ENCODE results near the gene LMNTD1. TPM values are rescaled to one million over a fixed set of nuclear protein-coding genes. Genes with fewer than 3 reads are reported as not detected.
"Not testable (repeated sequence)": the region's sequence is repeated elsewhere in the genome, so short reads cannot be mapped to it uniquely, and the experiment has no call there.

The LMNTD1 gene, protein sequence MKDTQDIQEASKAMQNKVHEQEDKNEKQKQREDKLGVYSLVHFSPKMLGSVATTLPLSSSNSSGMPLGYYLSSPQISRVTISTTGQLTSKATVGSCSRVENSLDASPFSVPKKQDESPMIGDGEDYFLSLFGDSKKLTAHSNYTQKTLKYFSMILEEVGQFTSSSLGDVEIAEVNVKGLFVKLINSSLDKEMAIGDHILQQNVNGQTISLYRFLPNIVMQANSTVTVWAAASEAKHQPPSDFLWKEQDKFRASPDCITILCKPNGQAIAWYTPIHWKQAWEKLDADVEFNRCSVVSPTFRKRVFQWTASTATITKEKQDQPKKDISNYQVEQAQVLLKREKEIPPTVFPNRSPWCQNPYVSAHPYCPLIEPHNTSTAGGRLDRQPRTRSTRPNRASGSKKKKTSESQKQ
- 2.8 TPM in 1 of 2 replicates, not detected in the other for total RNA-seq (2014; rRNA removed; shearing (Covaris generic))

DNA sequence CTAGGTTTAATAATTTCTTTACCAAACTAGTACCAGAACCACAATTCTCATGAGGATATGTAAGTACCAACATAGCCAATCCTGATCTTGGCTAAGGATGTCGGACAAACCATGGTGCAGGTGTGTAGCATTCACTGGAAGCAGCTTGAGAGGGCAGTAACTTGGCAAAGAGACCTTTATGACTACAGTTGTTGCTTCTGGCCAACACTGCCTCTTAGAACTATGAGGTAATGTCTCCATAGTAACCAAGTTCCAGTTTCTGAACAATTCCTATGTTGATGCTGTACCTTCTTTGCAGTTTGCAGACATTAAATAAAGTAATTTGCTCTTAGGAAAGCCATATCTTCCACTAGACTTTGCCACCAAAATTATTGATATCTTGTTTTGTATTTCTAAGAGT is at the start of gene LMNTD1:
Gene LMNTD1 (minus strand): TSS at position 186 of the 400 bp plus-strand sequence. CDS start 324 bp downstream, outside the sequence.
- Histone ChIP-seq H3K36me3 (replicated peaks; ENCODE audit: control insufficient read depth, insufficient read depth, low read length) (no peaks in the 10 kb centered on the region), H3K27me3 (ENCODE audit: control insufficient read depth, insufficient read depth, low read length) (no peaks in the 10 kb centered on the region), H3K4me3 (ENCODE audit: insufficient read depth, low read depth, low read length) (no peak within 1 kb of the TSS)
- no peak for DNase-seq

DNA sequence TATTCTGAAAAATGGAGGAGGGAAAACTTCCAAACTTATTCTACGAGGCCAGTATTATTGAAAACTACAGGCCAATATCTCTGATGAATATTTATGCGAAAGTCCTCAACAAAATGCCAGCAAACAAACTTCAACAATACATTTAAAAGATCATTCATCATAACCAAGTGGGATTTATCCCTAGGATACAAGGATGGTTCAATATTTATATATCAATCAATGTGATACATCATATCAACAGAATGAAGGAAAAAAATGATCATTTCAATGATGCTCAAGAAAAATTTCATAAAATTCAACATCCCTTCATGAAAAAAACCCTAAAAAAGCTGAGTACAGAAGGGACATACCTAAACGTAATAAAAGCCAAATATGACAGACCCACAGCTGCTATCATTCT is 45.9 kb upstream of the LMNTD1 start:
- Histone ChIP-seq H3K27me3 (ENCODE audit: control insufficient read depth, insufficient read depth, low read length) (no peaks in the 10 kb centered on the region), H3K36me3 (replicated peaks; ENCODE audit: control insufficient read depth, insufficient read depth, low read length) (no peaks in the 10 kb centered on the region), H3K4me3 (ENCODE audit: insufficient read depth, low read depth, low read length) (no peak overlapping the region)
- no peak for DNase-seq

DNA sequence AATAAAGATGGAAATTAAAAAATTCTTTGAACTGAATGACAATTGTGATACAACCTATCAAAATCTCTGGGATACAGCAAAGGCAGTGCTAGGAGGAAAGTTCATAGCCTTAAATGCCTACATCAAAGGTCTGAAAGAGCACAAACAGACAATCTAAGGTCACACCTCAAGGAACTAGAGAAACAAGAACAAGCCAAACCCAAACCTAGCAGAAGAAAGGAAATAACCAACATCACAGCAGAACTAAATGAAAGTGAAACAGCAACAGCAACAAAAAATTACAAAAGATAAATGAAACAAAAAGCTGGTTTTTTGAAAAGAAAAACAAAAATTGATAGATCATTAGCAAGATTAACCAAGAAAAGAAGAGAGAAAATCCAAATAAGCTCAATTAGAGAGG is 42.4 kb upstream of the LMNTD1 start:
- H3K4me3 ChIP-seq (ENCODE audit: insufficient read depth, low read depth, low read length); H3K27me3 ChIP-seq (ENCODE audit: control insufficient read depth, insufficient read depth, low read length); H3K36me3 ChIP-seq (replicated peaks; ENCODE audit: control insufficient read depth, insufficient read depth, low read length); DNase-seq: not testable (repeated sequence)

DNA sequence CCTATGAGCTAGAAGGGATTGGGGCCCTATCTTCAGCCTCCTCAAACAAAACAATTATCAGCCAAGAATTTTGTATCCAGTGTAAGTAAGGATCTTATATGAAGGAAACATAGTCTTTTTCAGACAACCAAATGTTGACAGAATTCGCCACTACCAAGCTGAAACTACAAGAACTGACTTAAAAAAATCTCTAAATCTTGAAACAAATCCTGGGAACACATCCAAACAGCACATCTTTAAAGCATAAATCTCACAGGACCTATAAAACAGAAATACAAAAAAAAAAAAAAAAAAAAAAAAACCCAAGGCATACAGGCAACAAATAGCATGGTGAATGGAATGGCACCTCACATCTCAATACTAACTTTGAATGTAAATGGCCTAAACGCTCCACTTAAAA is 41.3 kb upstream of the LMNTD1 start:
- H3K4me3 ChIP-seq (ENCODE audit: insufficient read depth, low read depth, low read length), result no peak overlapping the region
- no peaks in the 10 kb centered on the region for H3K27me3 ChIP-seq (ENCODE audit: control insufficient read depth, insufficient read depth, low read length)
- no peak for DNase-seq
- H3K36me3 ChIP-seq (replicated peaks; ENCODE audit: control insufficient read depth, insufficient read depth, low read length), result no peaks in the 10 kb centered on the region

DNA sequence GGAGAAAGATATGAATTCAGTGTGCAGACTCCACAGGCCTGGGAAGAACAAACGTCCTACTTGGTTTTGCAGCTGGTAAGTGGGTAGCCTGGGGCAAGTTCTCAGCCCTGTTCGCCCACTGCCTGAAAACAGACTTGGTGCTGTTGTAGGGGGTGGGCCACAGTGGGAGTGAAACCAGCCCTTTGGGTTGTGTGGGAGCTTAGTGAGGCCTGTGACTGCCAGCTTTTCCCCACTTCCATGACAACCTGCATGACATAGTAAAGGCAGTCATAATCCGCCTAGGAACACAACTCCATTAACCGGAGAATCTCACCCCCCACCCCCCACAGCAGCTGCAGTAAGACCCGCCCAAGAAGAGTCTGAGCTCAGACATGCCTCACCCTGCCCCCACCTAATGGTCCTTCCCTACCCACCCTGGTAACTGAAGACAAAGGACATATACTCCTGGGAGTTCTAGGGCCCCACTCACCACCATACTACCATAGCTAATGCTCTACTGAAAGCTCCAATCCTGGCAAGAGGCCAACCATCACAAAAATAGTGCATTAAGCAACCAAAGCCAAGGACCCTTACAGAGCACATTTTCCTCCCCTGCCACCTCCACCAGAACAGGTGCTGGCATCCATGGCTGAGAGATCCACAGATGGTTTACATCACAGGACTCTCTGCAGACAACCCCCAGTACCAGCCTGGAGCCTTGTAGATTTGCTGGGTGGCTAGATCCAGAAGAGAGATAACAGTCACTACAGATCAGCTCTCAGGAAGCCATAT is 39.8 kb upstream of the LMNTD1 start:
- no peaks in the 10 kb centered on the region for H3K27me3 ChIP-seq (ENCODE audit: control insufficient read depth, insufficient read depth, low read length)
- H3K4me3 ChIP-seq (ENCODE audit: insufficient read depth, low read depth, low read length), result no peak overlapping the region
- H3K36me3 ChIP-seq (replicated peaks; ENCODE audit: control insufficient read depth, insufficient read depth, low read length), result no peaks in the 10 kb centered on the region
- no peak for DNase-seq

DNA sequence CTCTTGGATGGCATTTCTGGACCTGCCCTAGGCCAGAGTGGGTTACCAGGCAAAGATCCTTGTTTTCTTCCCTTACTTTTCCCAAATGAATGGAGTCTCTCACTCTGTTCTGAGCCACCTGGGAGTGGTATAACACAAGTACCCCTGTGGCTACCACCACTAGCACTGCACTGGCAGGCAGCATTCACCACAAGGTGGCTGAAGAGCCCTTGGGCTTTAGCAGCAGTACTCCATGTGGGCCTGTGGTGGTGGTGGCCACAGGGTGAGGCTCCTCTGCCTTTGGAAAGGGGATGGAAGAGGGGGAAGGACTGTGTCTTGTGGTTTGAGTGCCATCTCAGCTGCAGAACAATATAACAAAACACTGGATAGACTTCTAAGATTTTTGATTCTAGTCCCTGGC is 38.1 kb upstream of the LMNTD1 start:
- no peaks in the 10 kb centered on the region for H3K36me3 ChIP-seq (replicated peaks; ENCODE audit: control insufficient read depth, insufficient read depth, low read length)
- no peak overlapping the region for H3K4me3 ChIP-seq (ENCODE audit: insufficient read depth, low read depth, low read length)
- H3K27me3 ChIP-seq (ENCODE audit: control insufficient read depth, insufficient read depth, low read length), result no peaks in the 10 kb centered on the region
- DNase-seq, result no peak

DNA sequence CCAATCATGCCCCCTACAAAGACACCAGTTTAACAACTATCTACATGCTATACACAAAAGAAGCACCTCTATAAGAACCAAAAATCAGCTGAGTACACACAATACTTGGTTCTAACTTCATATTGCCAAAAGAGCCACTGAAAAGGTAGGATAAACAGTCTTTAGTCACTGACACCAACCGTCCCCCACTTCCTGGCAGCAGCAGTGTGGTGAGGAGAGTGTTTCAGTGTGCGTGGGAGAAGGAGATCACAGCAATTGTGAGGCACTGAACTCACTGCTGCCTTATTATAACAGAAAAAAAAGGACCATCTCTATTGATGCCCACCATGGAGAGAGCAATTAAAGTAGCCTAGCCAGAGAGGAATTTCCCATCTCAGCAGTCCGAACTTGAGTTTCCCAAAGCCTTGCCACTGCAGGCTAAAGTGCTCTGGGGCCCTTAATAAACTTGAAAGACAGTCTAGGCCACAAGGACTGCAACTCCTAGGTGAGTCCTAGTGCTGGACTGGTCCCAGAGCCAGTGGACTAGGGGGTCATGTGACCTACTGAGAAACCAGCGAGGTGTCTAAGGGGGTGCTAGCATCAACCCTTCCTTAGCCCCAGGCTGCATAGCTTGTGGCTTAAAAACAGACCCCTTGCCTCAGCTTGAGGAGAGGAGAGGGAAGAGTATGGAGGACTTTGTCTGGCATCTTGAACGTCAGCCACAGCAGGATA is 37.1 kb upstream of the LMNTD1 start:
- no peak for DNase-seq
- Histone ChIP-seq H3K36me3 (replicated peaks; ENCODE audit: control insufficient read depth, insufficient read depth, low read length) (no peaks in the 10 kb centered on the region), H3K4me3 (ENCODE audit: insufficient read depth, low read depth, low read length) (no peak overlapping the region), H3K27me3 (ENCODE audit: control insufficient read depth, insufficient read depth, low read length) (no peaks in the 10 kb centered on the region)

DNA sequence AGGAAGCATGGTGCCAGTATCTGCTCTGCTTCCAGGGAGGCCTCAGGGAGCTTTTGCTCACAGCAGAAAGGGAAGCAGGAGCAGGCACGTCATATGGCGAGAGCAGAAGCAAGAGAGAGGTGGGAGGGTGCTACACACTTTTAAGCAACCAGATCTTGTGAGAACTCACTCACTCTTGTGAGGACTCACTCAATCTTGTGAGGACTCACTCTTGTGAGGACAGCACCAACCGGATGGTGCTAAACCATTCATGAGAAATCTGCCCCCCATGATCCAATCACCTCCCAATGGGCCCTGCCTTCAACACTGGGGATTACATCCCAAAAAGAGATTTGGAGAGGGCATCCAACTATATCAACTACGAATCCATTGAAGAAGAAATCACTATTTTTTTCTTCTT is 34.3 kb upstream of the LMNTD1 start:
- no peak for DNase-seq
- Histone ChIP-seq H3K36me3 (replicated peaks; ENCODE audit: control insufficient read depth, insufficient read depth, low read length) (no peaks in the 10 kb centered on the region), H3K4me3 (ENCODE audit: insufficient read depth, low read depth, low read length) (no peak overlapping the region), H3K27me3 (ENCODE audit: control insufficient read depth, insufficient read depth, low read length) (no peaks in the 10 kb centered on the region)

DNA sequence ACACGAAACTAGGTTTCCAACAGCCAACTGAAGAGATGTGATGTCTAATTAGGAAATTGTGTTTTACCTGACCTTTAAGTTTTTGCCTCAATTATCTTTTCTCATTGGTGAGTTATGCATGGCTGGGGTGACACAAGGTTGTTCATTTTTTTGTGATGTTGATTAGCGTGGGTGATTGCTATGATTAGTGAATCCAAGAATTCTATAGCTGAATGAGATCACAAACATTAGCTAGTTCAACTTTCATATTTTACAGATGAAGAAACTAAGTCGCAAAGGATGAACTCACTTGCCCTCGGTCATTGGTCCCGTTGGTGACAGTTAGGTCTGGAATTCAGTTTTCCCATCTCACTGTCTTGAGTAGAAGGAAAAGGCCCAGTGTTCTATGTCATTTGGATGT is 32.6 kb upstream of the LMNTD1 start:
- no peak for DNase-seq
- Histone ChIP-seq H3K4me3 (ENCODE audit: insufficient read depth, low read depth, low read length) (no peak overlapping the region), H3K27me3 (ENCODE audit: control insufficient read depth, insufficient read depth, low read length) (no peaks in the 10 kb centered on the region), H3K36me3 (replicated peaks; ENCODE audit: control insufficient read depth, insufficient read depth, low read length) (no peaks in the 10 kb centered on the region)

DNA sequence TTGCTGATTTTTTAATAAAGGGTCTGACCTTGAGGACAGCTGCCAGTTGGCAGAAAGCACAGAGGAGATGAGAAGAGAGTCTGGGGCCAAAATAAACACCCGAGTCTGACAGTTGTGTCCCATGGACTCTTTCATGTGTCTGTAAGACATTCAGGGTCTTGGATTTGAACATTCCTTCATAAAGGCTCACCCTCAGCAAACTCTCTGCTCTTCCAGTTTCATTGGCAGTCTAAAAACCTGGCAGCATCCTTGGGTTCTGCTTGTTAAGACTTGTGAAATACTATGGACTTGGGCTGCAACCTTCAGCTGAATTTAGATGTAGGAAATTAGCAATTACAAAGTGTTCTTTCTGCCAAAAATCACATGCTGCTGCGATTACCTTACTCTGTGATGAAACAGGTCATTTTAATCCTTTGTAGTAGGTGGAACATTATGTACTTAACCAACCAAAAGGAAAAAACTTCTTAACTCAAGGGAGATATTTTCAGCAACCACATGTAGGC is 32.0 kb upstream of the LMNTD1 start:
- H3K27me3 ChIP-seq (ENCODE audit: control insufficient read depth, insufficient read depth, low read length), result no peaks in the 10 kb centered on the region
- H3K36me3 ChIP-seq (replicated peaks; ENCODE audit: control insufficient read depth, insufficient read depth, low read length), result no peaks in the 10 kb centered on the region
- no peak for DNase-seq
- H3K4me3 ChIP-seq (ENCODE audit: insufficient read depth, low read depth, low read length), result no peak overlapping the region

DNA sequence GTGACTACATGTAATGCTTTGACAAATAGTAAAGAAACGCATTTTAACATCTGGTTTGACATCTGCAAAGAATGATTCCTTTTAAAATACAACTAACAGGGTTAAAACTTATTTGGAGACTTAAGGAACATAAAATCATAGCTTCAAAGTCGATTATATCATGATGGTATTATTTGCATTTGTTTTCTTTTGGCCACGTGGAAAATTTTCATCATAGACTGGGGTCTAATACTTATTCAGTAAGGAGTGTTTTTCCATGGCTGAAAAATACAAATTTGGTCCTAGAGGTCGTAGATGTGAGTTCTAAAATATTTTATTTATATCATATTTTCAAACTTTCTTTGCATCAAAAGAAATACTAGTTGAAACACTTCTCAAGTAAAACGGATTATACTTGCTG is 31.5 kb upstream of the LMNTD1 start:
- DNase-seq, result no peak
- Histone ChIP-seq H3K27me3 (ENCODE audit: control insufficient read depth, insufficient read depth, low read length) (no peaks in the 10 kb centered on the region), H3K4me3 (ENCODE audit: insufficient read depth, low read depth, low read length) (no peak overlapping the region), H3K36me3 (replicated peaks; ENCODE audit: control insufficient read depth, insufficient read depth, low read length) (no peaks in the 10 kb centered on the region)

DNA sequence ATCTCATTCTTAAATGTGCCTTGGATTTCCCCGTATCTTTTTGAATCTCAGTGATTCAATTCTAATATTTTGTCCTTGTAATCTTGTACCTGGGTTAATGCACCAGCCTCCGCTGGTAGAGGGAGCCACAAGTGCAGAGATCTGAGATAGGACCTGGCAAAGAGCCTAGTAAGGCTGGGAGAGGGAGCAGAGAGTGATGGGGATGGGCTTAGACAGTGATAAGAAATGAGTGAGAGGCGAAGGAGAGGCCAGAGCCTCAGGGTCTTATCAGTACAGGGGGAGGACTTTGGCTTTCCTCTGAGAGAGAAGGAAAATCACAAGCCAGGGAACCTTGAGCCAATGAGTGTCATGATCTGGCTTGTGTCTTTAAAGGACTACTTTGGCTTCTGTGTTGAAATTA is 30.5 kb upstream of the LMNTD1 start:
- Histone ChIP-seq H3K36me3 (replicated peaks; ENCODE audit: control insufficient read depth, insufficient read depth, low read length) (no peaks in the 10 kb centered on the region), H3K27me3 (ENCODE audit: control insufficient read depth, insufficient read depth, low read length) (no peaks in the 10 kb centered on the region), H3K4me3 (ENCODE audit: insufficient read depth, low read depth, low read length) (no peak overlapping the region)
- DNase-seq, result peak; percentile 18

DNA sequence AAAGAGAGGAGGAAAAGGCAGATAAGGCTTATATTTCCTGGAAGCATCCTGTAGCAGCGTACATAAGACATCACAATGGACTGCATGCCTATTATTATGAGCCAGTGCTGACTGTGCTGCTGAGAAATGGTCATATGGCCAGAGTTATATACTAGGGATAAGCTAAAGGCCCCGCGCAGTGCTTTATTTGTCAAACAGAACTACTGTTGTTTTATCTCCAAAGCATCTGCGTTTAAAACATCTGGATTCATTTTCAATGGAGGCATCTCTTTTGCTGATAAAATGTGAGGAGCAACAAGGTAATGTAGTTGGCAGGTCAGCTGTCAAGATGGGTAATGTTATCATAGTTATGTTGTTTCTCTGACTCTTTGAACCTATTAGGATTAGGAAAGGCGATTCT is 28.0 kb upstream of the LMNTD1 start:
- Histone ChIP-seq H3K27me3 (ENCODE audit: control insufficient read depth, insufficient read depth, low read length) (no peaks in the 10 kb centered on the region), H3K36me3 (replicated peaks; ENCODE audit: control insufficient read depth, insufficient read depth, low read length) (no peaks in the 10 kb centered on the region), H3K4me3 (ENCODE audit: insufficient read depth, low read depth, low read length) (no peak overlapping the region)
- no peak for DNase-seq

DNA sequence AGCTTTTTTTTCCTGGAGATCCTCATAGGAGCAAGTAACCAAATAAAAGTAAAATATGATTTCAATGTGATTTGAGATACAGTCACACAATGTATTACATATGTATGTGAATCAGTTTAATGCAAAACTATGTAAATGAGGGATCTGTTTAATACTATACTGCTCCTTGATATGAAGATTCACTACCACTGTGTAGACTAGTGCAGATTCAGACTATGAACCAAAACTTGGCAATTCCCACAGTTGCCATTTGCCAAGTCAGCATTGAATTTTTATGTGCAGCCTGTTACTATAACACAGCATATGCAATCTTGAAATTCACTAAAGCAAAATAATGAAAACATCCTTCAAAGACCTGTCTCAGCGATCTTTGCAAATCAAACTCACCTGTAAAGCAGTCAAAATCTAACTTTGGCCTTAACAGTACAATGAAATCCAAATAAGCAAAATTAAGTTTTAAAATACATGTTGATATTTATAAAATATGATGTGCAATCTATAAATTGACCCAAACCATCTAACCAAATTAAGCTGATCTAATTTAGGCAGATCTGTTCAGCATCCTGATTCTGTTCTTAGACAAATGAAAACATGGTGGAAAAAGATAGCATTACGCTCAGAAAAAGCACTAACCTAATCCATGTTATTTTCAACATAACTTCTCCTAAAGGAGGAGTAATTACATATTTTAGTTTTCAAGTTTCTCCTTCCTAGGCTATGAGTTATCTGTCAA is 25.5 kb upstream of the LMNTD1 start:
- no peaks in the 10 kb centered on the region for H3K36me3 ChIP-seq (replicated peaks; ENCODE audit: control insufficient read depth, insufficient read depth, low read length)
- DNase-seq, result no peak
- no peaks in the 10 kb centered on the region for H3K27me3 ChIP-seq (ENCODE audit: control insufficient read depth, insufficient read depth, low read length)
- H3K4me3 ChIP-seq (ENCODE audit: insufficient read depth, low read depth, low read length), result no peak overlapping the region
